VCaP (cell line): ENCODE results near the gene HNRNPA3.
"Not testable (repeated sequence)": the region's sequence is repeated elsewhere in the genome, so short reads cannot be mapped to it uniquely, and the experiment has no call there.

Experiments
- H3K27ac ChIP-seq: fragments of 450-650 bp; 2 replicates; pipeline ENCODE4 v1.5.1; 2017
- TF ChIP-seq, protein P1 (sequence below): fragments of 450-650 bp; conservative IDR thresholded peaks from 2 replicates; pipeline ENCODE4 v1.5.1; 2017; ENCODE audit warnings: mild to moderate bottlenecking, moderate library complexity

Gene HNRNPA3

DNA sequence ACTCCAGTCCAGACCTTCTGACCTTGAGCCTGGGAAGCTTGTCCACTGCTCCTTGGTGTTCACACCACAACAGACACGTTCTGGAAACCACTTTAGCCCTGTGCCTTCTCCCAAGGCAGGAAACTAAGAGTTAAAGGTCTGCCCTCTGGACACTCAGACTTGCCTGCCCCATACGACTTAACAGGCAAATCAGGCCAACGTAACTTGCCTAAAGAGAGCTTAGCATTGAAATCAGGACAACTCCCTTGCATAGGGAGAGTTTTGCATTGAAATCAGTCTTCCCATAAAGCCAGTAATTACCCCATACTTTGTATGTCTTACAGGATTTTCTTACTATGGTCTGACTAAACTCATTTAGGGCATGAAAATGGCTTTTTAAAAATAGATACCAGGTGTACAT lies 33.4 kb downstream of the HNRNPA3 start:
- TF ChIP-seq, protein P1, sequence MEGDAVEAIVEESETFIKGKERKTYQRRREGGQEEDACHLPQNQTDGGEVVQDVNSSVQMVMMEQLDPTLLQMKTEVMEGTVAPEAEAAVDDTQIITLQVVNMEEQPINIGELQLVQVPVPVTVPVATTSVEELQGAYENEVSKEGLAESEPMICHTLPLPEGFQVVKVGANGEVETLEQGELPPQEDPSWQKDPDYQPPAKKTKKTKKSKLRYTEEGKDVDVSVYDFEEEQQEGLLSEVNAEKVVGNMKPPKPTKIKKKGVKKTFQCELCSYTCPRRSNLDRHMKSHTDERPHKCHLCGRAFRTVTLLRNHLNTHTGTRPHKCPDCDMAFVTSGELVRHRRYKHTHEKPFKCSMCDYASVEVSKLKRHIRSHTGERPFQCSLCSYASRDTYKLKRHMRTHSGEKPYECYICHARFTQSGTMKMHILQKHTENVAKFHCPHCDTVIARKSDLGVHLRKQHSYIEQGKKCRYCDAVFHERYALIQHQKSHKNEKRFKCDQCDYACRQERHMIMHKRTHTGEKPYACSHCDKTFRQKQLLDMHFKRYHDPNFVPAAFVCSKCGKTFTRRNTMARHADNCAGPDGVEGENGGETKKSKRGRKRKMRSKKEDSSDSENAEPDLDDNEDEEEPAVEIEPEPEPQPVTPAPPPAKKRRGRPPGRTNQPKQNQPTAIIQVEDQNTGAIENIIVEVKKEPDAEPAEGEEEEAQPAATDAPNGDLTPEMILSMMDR, result no peak
- H3K27ac ChIP-seq, result no peak overlapping the region

DNA sequence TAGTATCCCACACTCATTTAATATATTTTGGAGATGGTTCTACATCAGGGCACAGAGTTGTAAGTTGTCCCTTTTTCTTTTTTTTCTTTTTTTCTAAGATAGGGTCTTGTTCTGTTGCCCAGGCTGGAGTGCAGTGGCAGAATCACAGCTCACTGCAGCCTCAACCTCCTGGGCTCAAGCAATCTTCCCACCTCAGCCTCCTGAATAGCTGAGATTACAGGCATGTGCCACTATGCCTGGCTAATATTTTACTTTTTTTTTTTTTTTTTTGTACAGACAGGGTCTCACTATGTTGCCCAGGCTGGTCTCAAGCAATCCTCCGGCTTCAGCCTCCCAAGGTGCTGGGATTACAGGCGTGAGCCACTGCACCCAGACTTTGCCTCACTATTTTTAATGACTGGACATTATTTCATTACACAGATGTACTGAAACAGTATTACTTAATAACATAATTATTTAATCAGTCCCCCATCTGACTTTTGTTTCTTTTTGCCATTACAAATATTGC lies 34.0 kb downstream of the HNRNPA3 start:
- H3K27ac ChIP-seq, result not testable (repeated sequence)

DNA sequence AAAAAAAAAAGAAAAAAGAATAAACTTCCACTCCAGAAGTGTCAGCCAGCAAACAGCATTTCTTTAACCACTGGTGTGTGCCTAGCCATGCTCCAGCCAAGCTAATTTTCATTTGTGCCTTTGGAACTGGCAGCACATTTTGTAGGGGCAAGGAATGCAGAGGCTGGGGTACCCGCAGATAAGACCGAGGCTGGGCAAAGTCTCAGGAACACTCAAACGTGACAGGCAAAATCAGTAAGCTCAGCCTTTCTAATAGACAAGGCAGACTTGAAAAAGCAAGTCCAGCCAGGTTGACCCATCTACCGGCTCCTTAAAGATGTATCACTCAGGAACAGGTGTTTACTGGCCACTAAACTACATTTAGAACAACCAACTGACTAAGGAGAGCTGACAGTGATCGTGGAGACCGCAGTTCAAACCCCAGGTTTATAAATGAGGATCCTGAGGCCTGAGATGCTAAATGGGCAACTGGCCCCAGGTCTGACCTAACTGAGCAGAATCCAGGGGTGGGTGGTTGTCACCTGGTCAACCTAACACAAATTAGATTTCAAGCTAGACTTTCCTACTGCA lies 35.2 kb downstream of the HNRNPA3 start:
- no peak overlapping the region for H3K27ac ChIP-seq
- TF ChIP-seq, protein P1, result no peak

DNA sequence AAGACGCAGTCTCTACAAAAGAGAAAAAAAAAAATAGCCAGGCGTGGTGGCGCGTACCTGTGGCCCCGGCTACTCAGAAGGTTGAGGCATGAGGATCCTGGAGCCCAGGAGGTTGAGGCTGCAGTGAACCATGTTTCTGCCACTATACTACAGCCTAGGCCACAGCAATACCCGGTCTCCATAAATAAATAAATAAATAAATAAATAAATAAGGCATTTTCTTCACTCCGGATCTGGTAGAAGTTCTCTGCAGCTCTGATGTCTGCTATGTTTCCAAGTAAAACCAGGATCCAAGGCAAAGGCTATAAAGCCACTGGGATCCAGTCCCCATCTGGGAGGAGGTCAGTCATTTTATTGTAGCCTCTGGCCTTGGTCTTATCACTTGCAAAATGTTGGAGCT lies 36.4 kb downstream of the HNRNPA3 start:
- TF ChIP-seq, protein P1, result no peak
- no peak overlapping the region for H3K27ac ChIP-seq

DNA sequence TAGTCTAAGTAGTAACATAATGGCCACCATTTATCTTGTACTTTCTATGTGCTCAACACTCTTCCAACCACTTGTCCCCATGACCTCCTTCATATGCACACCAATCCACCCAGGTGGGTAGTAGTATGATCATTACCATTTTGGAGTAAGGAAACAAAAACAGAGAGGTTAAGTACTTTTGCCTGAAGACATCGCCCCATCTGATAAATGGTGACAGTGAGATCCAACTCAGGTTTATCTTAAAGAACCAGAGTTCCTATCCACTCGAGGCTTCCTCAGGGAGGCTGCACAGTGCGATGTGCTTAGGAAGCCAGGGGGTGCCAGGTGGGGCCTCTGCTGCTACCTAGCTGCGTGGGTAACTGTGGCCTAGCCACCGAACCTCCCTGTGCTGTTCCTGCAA lies 37.9 kb downstream of the HNRNPA3 start:
- TF ChIP-seq, protein P1, result no peak
- H3K27ac ChIP-seq, result no peak overlapping the region

DNA sequence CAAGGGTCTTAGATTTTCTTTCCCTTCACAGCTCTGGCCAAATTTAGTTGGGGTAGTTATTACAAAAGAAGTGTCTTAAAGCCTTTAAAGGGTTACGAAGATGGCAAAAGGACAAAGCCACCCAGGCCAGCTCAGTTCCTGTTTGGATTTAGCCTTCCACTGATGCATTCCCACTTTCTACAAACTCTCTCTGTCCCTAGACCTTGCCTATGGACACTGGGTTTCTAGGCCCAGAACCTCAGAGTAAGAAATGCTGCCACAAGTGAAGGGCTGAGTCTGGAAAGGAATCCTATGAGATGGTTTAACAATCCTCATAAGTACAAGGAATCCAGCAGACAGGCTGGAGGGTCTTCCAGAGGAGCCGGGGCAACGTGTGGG lies 38.6 kb downstream of the HNRNPA3 start:
- H3K27ac ChIP-seq, result no peak overlapping the region
- TF ChIP-seq, protein P1, result no peak

DNA sequence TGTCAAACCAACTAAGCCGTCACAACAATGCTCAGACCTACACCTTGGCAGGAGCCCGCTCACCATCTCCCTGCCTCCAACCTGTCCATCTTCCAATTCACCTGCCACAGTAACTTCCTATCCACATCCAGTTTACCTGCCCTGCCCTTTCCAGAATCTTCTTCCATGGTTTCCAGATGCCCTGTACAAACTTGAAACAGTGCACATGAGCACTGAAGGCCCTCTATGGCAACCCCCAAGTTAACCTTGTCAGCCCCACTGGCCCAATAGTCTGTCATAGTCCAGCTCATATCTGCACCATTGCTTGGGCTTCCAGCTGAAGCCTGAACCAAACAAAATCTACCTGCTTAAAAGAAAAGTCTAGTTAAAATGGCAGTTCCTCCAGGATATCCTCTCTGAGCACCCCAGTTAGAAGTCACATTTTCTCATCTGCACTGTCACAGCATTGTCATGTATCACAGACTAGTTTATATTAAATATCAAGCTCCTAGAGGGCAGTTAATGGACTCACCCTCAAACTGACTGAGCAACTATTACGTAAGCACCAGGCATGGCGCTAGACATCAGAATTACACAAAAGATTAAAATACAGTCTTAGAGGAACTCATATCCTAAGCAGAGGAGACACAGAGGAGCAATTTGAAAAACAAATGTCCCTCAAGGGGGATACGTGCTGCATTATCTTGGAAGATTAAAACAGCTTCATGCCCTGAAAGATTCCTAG lies 40.4 kb downstream of the HNRNPA3 start:
- TF ChIP-seq, protein P1, result no peak
- no peak overlapping the region for H3K27ac ChIP-seq

DNA sequence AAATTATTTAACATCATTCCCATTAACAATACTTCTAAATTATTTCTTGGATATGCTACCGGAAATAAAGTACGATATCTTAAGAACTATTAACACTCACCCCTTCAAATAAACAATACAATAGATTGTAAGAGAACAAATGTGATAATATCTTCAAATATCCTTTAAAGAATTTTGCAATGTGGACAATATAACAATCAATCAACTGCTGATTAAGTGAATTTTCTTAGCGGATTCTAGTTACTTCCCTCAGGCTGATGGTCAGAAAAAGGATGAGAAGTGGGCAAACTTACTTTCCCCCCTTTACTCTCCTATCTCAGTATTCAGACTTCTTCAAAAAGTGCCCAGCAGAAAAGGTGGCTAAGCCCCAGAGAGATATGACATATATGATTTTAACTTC lies 41.1 kb downstream of the HNRNPA3 start:
- TF ChIP-seq, protein P1, result no peak
- no peak overlapping the region for H3K27ac ChIP-seq
